Right kidney (tissue), 1 donor: ENCODE measurements around the gene EML3.
"Not testable (repeated sequence)": the region's sequence is repeated elsewhere in the genome, so short reads cannot be mapped to it uniquely, and the experiment has no call there.

ENCODE experiments used
- DNase-seq: peaks from one replicate; pipeline ENCODE4 v3.0.0-alpha.2; 2016

The EML3 gene

DNA sequence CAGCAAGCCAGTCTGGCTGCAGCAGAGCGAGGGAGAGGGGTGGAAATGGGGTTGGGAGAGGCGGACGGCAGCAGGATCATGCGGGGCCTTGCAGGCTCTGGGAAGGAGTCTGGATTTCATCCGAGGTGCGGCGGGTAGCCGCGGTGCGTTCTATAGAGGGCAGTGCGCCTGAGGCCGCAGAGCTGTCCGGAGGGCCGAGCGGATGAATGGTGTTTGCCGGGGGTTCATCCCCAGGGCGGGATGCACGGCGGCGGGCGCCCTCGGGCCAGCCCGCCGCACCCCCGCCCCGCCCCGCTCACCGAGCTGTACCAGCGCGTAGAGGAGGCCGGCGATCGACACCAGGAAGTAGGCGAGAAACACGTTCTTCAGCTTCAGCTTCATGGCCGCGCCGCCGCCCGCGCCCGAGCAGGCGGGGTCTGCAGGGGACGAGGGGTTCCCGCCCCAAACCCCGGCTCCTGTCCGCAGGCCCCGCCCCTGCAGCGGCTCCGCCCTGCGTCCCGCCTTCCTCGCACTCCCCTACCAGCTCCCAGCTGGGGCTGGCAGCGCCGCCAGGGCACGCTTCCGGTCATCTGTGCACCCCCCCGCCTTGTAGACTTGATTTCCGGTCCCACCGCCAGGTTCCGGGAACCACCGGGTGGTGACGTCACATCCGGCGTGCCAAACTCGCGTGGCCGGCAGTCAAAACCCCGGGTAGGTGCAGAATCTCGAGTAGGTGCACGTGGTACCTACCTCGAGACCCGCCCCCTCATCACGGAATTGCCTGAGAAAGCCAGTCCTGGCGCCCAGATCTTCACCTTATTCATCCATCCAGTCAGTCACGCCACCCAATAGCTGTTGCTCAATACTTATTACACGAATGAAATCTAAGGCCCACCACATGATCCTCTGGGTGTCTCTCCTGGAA, 9.2 kb upstream of the EML3 start, which contains the start of gene B3GAT3:
Gene B3GAT3 (minus strand): TSS at position 420 of the 904 bp plus-strand sequence. CDS start 39 bp downstream, at position 381.
- peak; percentile 87 for DNase-seq

GRCh38 chr11:62621027-62621566, 8.5 kb upstream of the EML3 start:
- no peak for DNase-seq

DNA sequence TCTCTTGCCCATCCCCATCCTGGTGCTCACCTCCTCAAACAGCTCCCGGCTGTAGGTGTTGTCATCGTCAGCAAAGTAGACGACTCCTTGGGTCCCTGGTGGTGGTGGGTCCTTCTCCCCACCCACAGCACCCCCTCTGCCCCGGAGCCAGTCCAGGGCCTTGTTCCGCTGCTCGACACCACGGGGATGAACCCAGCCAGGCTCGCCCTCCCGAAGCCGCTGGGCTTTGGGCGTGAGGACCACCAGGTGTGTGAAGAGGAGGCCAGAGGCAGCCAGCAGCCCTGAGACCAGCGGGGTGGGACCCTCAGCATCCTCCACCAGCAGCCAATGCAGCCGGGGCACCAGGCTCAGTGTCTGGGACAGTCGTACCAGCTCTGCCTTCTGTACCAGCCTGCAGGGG, 4.4 kb upstream of the EML3 start:
- not testable (repeated sequence) for DNase-seq

DNA sequence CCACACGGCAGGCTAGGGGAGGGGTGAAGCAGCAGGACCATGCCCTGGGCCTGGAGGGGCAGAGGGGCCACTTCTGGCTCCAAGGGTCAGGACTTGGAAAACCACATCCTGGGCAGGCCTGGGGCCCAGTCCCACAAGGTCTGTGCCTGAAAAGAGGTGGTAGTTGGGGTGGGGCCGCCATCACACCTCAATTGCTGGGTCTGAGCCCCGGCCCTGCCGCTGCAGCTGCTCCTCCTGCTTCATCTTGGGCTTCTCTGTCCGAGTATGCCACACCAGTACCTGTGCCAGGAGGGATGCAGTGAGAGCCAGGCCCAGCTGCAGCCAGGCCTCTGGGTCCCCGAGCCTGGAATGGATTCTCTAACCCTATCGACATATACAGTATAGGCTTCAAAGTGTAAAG, 2.9 kb upstream of the EML3 start:
- no peak for DNase-seq

DNA sequence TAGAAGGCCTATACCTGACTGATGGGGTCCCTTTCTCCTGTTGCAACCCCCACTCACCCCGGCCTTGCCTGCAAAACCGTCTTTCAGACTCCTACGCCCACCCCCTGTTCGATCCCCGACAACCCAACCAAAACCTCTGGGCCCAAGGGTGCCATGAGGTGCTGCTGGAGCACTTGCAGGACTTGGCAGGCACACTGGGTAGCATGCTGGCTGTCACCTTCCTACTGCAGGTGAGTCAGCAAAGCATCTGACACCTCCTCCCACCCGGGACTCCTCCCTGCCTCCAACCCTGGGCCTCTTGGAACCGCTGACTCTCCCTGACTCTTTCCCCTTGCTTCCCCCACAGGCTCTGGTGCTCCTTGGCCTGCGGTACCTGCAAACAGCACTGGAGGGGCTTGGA, 1.7 kb upstream of the EML3 start:
- DNase-seq, result no peak

DNA sequence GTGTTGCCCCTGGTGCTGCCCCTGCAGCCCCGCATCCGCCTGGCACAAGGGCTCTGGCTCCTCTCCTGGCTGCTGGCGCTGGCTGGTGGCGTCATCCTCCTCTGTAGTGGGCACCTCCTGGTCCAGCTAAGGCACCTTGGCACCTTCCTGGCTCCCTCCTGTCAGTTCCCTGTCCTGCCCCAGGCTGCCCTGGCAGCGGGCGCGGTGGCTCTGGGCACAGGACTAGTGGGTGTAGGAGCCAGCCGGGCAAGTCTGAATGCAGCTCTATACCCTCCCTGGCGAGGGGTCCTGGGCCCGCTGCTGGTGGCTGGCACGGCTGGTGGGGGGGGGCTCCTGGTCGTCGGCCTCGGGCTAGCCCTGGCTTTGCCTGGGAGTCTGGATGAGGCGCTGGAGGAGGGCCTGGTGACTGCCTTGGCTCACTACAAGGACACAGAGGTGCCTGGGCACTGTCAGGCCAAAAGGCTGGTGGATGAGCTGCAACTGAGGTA, 760 bp upstream of the EML3 start:
- no peak for DNase-seq

- DNase-seq, result peak; percentile 72
Measured at GRCh38 chr11:62611705-62612365, 740 bp downstream of the EML3 start.

DNA sequence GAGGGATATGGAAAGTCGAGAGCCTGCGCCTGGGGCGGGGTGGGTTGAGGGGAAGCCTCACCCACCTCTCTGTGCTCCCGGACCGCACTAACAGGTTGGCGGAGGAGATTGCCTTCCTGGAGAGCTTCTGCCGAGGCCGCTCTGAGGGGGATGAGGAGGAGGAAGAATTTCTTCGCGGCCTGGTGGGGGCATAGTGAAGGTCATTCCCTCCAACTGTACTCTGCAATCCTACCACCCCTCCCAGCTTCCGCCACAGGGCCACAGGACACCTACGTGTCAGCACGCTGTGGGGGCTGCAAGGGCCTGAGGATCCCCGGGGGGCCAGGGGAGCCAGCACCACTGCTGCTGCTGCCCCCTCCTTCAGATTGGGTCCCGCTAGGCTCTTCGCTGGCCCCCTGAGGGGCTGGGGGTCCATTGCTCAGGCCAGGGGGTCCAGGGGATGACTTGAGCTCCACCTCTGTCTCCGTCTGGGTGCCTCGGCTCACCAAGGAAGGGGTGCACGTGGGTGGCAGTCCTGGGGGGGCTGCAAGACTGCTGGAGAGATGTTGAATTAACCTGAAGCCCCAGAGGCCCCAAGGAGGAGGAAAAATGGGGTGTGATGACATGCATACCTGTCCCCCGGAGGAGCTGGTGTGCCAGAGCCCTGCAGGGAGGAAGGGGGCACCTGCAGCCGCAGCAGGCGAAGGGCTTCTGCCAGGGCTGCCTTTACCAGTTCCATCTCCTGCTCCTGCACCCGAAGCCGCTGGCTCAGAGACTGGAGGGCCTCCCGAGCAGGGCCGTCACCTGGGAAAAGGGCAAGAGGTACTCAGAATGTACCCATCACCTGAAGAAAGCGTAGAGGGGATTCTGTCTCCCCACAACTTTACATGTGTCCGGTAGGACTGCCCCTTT, 1.5 kb downstream of the EML3 start:
- no peak for DNase-seq

GRCh38 chr11:62610403-62610802, 2.2 kb downstream of the EML3 start:
- DNase-seq, result no peak

GRCh38 chr11:62608776-62609175, 3.8 kb downstream of the EML3 start:
- DNase-seq, result no peak

DNA sequence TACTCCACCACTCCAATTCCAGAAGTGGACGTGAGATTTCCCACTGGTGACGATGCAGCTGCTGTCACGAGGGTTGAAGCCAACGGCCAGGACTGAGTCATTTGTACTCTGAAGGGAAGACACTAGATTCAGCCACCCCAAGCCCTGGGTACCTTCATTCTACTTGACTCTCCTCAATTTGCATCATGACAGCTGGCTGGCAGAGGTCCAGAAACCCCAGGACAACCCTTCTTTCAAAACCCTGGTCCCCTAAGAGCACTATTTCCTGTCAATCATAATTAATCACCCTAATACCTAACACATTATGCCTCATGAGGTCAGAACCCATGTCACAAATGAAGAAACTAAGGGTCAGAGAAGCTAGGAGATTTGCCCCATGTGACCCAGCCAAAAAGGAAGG, 4.9 kb downstream of the EML3 start:
- no peak for DNase-seq

DNA sequence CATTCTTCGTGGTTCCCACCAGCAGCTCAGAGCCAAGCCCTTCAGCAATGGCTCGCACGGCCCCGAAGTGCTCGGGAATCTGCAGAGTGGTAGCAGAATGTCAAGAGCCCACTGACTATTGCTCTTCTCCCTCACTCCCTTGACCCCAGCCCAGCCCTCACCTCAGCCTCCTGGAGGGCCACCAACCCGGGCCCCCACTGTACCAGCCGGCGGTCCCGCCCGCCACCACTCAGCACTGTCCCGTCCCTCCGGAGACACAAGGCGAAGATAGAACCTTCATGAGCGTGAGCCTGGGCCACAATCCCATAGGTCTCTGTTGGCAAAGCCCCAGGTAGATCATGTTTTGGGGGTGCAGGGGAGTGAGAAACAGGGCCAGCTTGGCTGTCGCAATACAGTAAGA, 6.7 kb downstream of the EML3 start:
- DNase-seq, result no peak

DNA sequence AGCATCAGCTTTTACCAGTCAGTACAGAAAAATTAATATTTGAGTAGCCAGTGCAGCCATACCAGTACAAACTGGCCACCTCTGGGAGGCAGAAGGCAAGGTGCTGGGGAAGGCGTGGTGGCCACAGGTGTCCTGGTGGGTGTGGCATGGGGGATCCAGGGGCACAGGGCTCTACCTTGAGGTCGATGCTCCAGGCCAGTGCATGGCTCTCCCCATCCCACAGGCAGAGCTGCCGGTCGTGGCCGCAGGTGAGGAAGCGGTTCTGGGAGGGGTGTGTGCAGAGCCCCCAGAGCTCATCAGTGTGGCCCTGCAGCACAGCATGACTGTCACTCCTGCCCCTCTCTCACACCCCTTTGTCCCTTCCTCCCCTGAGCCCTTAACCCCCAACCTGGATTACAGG, 7.1 kb downstream of the EML3 start:
- DNase-seq, result no peak

DNA sequence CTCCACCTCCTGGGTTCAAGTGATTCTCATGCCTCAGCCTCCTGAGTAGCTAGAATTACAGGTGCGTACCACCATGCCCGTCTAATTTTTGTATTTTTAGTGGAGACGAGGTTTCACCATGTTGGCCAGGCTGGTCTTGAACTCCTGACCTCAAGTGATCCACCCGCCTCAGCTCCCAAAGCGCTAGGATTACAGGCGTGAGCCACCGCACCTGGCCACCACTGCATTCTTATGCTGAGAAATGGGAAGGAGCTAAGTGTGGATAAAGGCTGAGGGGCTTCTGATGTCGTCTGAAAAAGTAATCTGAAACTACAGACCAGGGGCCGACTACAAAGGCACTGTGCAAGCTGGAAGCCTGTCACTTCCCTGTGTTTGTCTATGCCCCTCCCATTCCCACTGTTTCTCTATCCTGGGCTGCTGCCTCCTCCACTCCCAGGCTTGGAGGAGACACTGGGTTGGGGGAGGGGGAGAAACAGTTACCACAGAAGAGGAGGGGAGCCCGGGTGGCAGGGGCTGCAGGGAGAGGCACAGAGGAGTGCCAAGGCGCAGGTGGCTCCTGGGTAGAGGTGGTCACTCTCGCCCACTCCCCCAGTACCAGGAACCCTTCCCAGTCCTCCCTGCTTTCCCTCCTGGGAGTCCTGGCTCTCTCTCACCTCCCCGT, 8.0 kb downstream of the EML3 start:
- peak; percentile 49 for DNase-seq

GRCh38 chr11:62603776-62604299, 8.7 kb downstream of the EML3 start:
- no peak for DNase-seq

DNA sequence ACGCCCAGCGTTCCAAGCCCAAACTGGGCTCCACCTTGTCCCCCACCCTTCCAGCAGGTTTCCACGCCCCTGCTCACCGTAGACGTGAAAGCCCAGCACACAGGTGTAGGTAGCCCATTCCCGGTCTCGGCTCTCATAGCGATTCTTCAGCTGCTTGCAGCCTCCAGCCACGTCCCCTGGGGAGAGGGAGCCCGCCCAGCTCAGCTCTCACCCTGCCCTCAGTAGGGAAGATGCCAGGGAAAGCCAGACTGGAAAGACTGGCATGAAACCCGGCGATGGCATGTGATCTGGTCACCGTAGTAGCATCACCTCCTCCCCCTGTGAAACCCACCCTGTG, 9.5 kb downstream of the EML3 start:
- no peak for DNase-seq

GRCh38 chr11:62602141-62603071, 10.2 kb downstream of the EML3 start:
- peak; percentile 83 for DNase-seq

DNA sequence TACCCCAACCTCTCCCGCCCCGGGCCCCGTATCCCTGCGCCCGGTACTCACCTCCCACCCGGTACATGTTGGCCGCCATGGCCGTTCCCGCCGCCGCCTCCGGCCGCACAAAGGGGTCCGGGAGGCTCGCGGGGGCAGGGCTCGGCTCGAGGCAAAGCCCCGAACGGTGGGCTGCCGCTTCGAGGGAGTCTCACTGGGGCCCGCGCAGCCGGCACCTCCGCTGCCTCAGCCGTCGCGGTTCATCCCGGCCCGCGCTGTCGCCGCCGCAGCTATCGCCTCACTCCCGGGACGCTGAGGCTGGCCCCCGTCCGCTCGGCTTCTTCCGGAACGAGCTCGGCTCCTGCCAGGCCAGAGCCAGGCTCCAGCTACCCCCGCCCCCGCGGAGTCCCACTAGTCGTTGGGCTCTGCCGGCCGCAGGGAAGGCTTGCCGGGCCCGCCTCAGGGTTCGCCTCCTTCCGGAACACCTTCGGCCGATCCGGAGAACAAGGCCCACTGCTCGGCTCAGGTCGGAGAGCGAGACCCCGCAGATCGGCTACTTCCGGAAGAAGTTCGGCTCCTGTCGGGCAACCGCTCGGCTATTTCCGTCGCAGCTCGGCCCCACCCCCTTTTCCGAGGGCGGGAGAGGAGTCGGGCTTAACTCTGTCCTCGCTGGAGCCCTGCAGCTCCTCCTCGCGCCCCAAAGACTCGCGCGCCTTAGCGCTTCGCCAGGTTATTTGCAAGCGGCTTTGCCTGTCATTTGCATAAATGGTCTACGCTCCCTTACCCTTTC, 11.0 kb downstream of the EML3 start, which contains the start of gene MTA2:
Gene MTA2 (minus strand): TSS at position 494 of the 769 bp plus-strand sequence. CDS start 415 bp downstream, at position 79.
- DNase-seq, result peak; percentile 97

- no peak for DNase-seq
Measured at GRCh38 chr11:62601122-62601371, 11.5 kb downstream of the EML3 start.
